Bronchial epithelial cell (primary cell): Measurements from ENCODE around the gene APOD. TPM values are rescaled to one million over a fixed set of nuclear protein-coding genes. Genes with fewer than 3 reads are reported as not detected.

ENCODE experiments used
- DNase-seq: peaks from one replicate; pipeline ENCODE4 v3.0.0-alpha.2; 2010; ENCODE audit warnings: low read depth
- FAIRE-seq: peaks from 2 replicates; lab custom pipeline; 2011; peaks lifted over from hg19 to GRCh38; lab: Jason Lieb, UNC
- H3K27me3 ChIP-seq: 2 replicates; pipeline ENCODE4 v1.5.1; 2011; ENCODE audit warnings: low read length; ENCODE audit not compliant: control insufficient read depth, insufficient read depth
- H3K36me3 ChIP-seq: 2 replicates; pipeline ENCODE4 v1.5.1; 2011; ENCODE audit warnings: low read length; ENCODE audit not compliant: control insufficient read depth, insufficient read depth
- H3K4me3 ChIP-seq: 2 replicates; pipeline ENCODE4 v1.5.1; 2011; ENCODE audit warnings: mild to moderate bottlenecking, low read depth, low read length, control low read depth
- total RNA-seq: library from RNA; depleted of rRNA; stranded (reverse); fragments of >200 nt; gene quantifications from 2 replicates; pipeline ENCODE4 v1.2.1, GENCODE V29; 2014
- TF ChIP-seq, protein P1 (sequence below): IDR thresholded peaks from 2 replicates; pipeline ENCODE4 v1.5.1; 2011; ENCODE audit warnings: mild to moderate bottlenecking, moderate library complexity, low read length, control low read depth, inconsistent platforms; ENCODE audit not compliant: insufficient read depth, severe bottlenecking

APOD gene
- total RNA-seq, 1 donor from 2014 or later, result 3.9 TPM

DNA sequence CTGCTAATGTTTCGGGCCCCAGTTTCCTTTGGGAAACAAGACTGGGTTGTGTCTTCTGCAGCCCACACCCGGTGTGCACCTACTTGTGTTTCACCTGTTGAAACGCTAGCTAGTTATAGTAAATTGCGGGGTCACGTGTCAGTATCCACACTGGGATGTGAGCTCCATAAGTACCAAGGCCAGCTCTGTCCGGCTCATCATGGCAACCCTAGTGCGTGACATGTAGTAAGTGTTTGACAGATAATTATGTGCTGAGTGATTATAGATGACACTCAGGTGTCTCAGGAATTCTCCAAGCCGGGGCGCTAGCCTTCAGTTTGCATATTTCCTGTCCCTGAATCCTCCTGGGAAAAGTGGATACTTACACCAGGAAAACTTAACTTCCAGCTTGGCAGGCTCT is 12.8 kb downstream of the APOD start:
- H3K4me3 ChIP-seq, result no peak overlapping the region
- no peaks in the 10 kb centered on the region for H3K27me3 ChIP-seq
- H3K36me3 ChIP-seq, result no peaks in the 10 kb centered on the region
- no peak for DNase-seq
- TF ChIP-seq, protein P1, sequence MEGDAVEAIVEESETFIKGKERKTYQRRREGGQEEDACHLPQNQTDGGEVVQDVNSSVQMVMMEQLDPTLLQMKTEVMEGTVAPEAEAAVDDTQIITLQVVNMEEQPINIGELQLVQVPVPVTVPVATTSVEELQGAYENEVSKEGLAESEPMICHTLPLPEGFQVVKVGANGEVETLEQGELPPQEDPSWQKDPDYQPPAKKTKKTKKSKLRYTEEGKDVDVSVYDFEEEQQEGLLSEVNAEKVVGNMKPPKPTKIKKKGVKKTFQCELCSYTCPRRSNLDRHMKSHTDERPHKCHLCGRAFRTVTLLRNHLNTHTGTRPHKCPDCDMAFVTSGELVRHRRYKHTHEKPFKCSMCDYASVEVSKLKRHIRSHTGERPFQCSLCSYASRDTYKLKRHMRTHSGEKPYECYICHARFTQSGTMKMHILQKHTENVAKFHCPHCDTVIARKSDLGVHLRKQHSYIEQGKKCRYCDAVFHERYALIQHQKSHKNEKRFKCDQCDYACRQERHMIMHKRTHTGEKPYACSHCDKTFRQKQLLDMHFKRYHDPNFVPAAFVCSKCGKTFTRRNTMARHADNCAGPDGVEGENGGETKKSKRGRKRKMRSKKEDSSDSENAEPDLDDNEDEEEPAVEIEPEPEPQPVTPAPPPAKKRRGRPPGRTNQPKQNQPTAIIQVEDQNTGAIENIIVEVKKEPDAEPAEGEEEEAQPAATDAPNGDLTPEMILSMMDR, result no peak
- FAIRE-seq, result no peak

DNA sequence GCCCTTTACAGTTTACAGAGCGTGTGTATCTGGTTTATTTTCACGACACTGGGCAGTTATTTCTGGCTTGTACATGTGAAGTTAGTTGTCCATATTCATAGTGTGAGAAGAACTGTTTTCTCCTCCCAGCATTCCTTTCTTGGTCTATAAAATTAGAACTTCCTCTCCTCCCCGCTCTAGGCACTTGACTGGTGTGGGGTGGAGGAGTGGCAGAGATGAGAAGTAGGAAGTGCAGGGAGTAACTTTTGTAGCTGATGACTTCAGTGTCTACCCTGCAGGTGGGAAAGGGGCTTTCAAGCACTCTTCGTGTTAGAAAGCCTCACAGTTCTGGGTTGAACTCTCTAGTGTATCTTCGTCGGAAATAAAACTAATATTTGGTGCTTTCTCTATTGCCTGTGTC is 13.4 kb downstream of the APOD start:
- Histone ChIP-seq H3K27me3 (peaks cover 1% of the 10 kb centered on the region), H3K36me3 (no peaks in the 10 kb centered on the region), H3K4me3 (no peak overlapping the region)
- TF ChIP-seq, protein P1, result no peak
- DNase-seq (no peak), FAIRE-seq (no peak)

DNA sequence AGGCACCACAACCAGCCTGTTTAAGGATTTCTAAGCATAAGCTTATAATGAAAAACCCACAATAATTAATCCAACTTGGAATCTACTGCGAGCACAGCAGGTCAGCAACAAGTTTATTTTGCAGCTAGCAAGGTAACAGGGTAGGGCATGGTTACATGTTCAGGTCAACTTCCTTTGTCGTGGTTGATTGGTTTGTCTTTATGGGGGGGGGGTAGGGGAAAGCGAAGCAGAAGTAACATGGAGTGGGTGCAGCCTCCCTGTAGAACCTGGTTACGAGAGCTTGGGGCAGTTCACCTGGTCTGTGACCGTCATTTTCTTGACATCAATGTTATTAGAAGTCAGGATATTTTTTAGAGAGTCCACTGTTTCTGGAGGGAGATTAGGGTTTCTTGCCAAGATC is 15.1 kb downstream of the APOD start:
- DNase-seq (no peak), FAIRE-seq (no peak)
- Histone ChIP-seq H3K36me3 (no peaks in the 10 kb centered on the region), H3K4me3 (no peak overlapping the region), H3K27me3 (peaks cover 1% of the 10 kb centered on the region)
- TF ChIP-seq, protein P1, result no peak

DNA sequence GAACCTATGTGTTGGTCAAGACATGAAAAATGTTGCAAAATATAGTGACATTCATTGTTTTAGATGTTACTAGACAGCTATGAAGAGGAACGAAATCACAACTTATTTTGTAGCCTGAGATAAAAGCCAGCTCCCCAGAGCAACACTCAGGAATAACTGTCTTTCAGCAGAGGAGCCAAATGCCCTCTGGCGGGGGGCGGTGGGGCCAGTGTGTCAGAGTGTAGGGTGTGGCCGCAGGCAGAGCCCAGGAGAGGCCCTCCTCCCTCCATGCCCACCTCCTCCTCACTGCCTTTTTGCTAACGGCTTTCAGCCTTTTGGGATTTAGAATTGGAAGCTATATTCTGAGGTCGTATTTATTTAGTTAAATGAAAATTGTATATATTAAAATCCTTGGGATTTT is 16.9 kb downstream of the APOD start:
- Histone ChIP-seq H3K36me3 (no peaks in the 10 kb centered on the region), H3K4me3 (no peak overlapping the region), H3K27me3 (peaks cover 1% of the 10 kb centered on the region)
- DNase-seq (no peak), FAIRE-seq (no peak)
- TF ChIP-seq, protein P1, result no peak

DNA sequence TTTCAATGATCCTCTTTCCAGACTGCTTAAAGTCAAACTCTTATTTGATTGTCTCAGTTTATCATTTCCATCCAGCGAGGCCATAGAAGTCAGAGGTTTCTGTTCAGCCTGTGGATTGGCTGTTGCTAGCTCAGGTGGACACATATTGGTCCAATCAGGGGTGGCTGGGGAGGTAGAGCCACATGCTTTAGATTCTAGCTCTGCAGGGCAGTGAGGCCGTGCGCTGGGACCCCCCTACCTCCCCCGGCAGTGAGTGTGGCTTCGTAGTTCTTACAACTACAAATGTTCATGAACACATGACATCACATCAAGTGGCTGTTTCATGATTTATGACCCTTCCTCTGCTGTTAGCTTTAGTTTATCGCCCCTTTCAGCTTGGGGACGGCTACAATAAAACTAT is 18.0 kb downstream of the APOD start:
- Histone ChIP-seq H3K4me3 (no peak overlapping the region), H3K27me3 (peaks cover 1% of the 10 kb centered on the region), H3K36me3 (no peaks in the 10 kb centered on the region)
- DNase-seq (no peak), FAIRE-seq (no peak)
- TF ChIP-seq, protein P1, result no peak

DNA sequence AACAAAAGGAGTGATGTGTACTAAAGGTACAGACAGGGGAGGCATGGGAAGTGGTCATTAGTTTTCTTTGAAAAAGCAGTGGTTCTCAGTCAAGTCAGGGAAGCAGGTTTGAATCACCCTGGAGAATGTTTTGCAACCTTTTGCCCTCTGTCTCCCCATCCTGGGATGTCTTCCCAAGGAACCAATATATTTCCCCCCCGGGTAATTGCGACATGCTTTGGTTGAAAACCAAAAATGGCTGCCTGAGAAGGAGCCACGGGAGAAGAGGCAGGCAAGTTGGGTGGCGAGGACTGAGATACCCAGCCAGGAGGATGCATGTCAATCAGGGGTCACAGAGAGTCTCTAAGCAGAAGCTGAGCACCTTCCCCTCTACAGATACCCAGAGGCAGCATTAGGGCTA is 20.4 kb downstream of the APOD start:
- no peaks in the 10 kb centered on the region for H3K36me3 ChIP-seq
- TF ChIP-seq, protein P1, result no peak
- no peak for DNase-seq

More for the DNA sequence above, 20.4 kb downstream of the APOD start:
- no peak overlapping the region for H3K4me3 ChIP-seq
- FAIRE-seq, result no peak
- peaks cover 1% of the 10 kb centered on the region for H3K27me3 ChIP-seq
